ENCODE measurements around the gene MOSPD3. TPM values are rescaled to one million over a fixed set of nuclear protein-coding genes. Genes with fewer than 3 reads are reported as not detected.

The MOSPD3 gene
- total RNA-seq, 1 donor from 2014 or later = 11.0 TPM

DNA sequence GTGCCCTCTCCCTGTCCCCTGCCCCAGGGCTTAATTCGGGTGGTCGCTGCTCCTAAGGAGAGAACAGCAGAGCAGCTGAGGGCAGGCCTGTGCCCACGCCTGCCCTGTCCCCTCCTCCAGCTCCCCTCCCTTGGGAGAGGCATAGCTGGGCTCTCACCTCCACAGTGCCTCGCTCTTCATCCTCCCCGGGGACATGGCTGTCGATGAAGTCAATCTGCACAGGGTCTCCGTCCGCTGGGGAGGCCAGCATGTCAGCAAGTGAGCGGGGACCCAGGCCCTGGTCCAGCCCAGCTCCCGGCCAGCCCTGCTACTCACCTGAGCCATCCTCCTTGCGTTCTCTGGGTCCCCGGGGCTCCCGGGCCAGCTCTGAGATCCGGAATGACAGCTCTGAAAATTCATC, 34.8 kb upstream of the MOSPD3 start:
- H3K36me3 ChIP-seq = peaks cover 59 to 84% of the 10 kb centered on the region in 2 donors
- no peak for TF ChIP-seq CTCF (IDR thresholded peaks at IDR 0.05)
- H3K4me3 ChIP-seq = no peak overlapping the region
- H3K27ac ChIP-seq = no peak overlapping the region
- intact Hi-C loops (cut with DNase I) = no loop called here
- H3K27me3 ChIP-seq = no peaks in the 10 kb centered on the region
- H3K9me3 ChIP-seq = no peaks in the 10 kb centered on the region
- no peak for DNase-seq (ENCODE audit: low spot score in 2 of 2)
- H3K4me1 ChIP-seq = no peaks in the 10 kb centered on the region

DNA sequence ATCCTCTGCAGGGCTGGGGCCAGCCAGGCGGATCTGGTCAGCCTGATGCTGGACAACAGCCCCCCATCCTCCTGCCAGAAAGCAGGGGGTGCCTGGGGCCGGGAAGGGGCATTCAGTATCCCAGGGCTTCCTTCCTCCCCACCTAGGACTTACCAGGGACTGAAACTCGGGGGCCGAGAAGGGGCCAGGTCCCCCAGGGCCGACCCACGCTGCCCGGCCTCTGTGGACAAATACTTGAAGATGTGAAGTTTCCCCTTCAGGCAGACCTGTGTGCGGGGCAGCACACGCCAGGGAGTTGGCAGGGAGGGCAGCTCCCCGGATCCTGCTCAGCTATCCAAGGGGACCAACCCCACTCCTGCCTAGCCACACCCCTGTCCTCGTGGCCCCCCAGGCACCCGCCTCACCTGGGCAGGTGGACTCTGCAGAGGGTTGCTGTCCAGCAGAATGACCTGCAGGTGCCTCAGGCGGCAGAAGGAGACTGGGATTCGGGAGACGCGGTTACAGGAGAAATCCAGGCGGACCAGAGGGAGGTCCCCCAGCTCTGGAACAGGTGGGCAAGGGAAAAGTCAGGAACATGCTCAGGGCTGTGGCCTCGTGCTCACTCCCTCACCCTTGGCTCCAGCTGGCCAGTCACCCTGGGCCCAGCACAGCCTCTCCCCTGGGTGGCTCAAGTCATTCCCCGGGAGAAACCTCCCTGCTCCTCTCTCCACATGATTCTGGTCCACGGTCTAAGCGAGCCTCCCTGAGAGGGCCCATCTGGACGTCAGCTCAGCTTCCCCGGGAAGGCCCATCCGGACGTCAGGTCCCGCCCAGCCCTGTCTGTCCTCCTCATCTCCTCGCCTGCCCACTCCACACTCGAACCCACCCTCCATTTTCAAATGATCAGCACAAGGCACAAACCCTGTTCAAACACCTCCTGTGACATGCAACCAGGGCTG, 33.8 kb upstream of the MOSPD3 start:
- TF ChIP-seq CTCF (IDR thresholded peaks at IDR 0.05) = no peak
- H3K27ac ChIP-seq = no peak overlapping the region
- H3K9me3 ChIP-seq = no peaks in the 10 kb centered on the region
- no peaks in the 10 kb centered on the region for H3K27me3 ChIP-seq
- no peak for DNase-seq (ENCODE audit: low spot score in 2 of 2)
- intact Hi-C loops (cut with DNase I) = no loop called here
- no peak overlapping the region for H3K4me3 ChIP-seq
- peaks cover 59 to 87% of the 10 kb centered on the region in 2 donors for H3K36me3 ChIP-seq
- H3K4me1 ChIP-seq = peaks cover 0 to under 1% of the 10 kb centered on the region in 2 donors

DNA sequence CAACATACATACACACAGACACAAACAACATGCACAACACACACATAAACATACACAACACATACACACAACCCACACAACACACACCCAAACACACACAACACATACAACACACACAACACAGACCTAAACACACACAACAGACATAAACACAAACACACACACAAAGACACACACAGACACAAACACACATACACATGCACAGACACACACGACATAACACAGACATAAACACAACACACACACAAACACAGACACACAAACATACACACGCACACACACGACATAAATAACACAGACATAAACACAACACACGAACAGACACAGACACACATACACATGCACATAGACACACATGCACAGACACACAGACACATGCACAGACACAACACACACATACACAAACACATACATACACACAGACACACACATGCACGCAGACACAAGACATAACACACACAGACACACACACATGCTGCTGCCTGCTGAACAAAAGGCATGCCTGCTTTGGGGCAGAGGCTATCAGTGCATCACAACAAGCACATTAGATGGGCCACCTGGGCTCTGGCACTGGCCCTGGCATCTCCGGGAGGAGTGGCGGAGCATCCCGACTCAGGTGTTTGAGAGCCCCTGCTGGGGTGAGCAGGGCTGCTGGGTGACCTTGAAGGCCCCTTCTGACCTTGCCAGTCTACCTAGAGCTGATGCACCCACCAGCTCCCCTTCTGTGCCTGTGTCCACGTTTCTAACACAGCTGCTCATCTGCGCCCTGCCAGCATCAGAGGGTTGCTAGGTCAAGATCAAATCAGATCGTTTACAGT, 31.7 kb upstream of the MOSPD3 start:
- intact Hi-C loops (cut with DNase I) = no loop called here
- Histone ChIP-seq H3K27ac (no peak overlapping the region), H3K27me3 (no peaks in the 10 kb centered on the region), H3K36me3 (peaks cover 50 to 69% of the 10 kb centered on the region in 2 donors), H3K4me3 (no peak overlapping the region), H3K4me1 (peaks cover 0 to 19% of the 10 kb centered on the region in 2 donors), H3K9me3 (no peaks in the 10 kb centered on the region)
- no peak for DNase-seq (ENCODE audit: low spot score in 2 of 2)
- no peak for TF ChIP-seq CTCF (IDR thresholded peaks at IDR 0.05)

DNA sequence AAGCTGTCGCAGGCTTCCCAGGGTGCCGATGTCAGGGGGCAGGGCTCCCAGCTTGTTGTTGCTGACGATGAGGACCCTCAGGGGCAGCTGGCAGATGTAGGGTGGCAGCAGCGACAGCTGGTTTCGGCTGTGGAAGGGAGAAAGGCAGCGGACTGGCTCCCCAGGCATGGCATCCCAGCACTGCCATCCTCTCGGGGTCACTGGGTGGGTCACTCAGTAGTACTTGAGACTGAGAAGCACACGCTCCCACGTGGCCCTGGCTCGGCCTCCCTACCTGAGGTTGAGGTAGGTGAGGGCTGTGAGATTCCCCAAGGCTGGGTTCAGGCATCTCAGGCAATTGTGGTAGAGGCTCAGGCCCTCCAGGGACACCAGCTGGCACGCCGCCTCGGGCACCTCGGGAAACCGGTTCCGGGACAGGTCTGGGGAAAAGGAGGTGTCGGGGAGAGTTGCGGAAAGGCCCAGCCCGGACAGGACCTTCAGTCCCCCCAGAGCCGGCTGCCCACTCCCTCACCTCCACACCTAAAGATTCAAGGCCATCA, 30.2 kb upstream of the MOSPD3 start:
- H3K4me3 ChIP-seq = no peak overlapping the region

More for the DNA sequence above, 30.2 kb upstream of the MOSPD3 start:
- Histone ChIP-seq H3K36me3 (peaks cover 37 to 55% of the 10 kb centered on the region in 2 donors), H3K4me1 (peaks cover 0 to 19% of the 10 kb centered on the region in 2 donors), H3K9me3 (no peaks in the 10 kb centered on the region), H3K27me3 (no peaks in the 10 kb centered on the region), H3K27ac (no peak overlapping the region)
- TF ChIP-seq CTCF (IDR thresholded peaks at IDR 0.05) = no peak
- no peak for DNase-seq (ENCODE audit: low spot score in 2 of 2)
- intact Hi-C loops (cut with DNase I) = no loop called here

Data from ascending aorta (tissue), 2 donors.